ENCODE results near the gene UCK2. TPM values are rescaled to one million over a fixed set of nuclear protein-coding genes. Genes with fewer than 3 reads are reported as not detected.

Gene UCK2
- total RNA-seq, 1 experiment from 2014 or later, result 67.2 TPM

GRCh38 chr1:165903672-165904071 lies 76.3 kb downstream of the UCK2 start:
- Histone ChIP-seq H3K36me3 (ENCODE audit: control insufficient read depth, insufficient read depth, low read length) (peaks cover 4% of the 10 kb centered on the region), H3K9me3 (no peaks in the 10 kb centered on the region), H3K4me3 (ENCODE audit: low read depth, low read length) (no peak overlapping the region), H3K27me3 (replicated peaks; ENCODE audit: control insufficient read depth, insufficient read depth, low read length) (no peaks in the 10 kb centered on the region), H3K4me1 (no peaks in the 10 kb centered on the region)
- Mint-ChIP-seq H3K27ac (ENCODE audit: unreplicated experiment) (no peak overlapping the region), H3K9me3 (ENCODE audit: unreplicated experiment) (no peaks in the 10 kb centered on the region), H3K4me3 (ENCODE audit: unreplicated experiment) (no peak overlapping the region), H3K27me3 (ENCODE audit: insufficient read depth, unreplicated experiment) (no peaks in the 10 kb centered on the region), H3K4me1 (ENCODE audit: low read depth, unreplicated experiment) (peaks cover 15% of the 10 kb centered on the region), H3K36me3 (ENCODE audit: insufficient read depth, unreplicated experiment) (peaks cover 57% of the 10 kb centered on the region)
- POLR2A ChIA-PET, result no interaction called here
- DNase-seq, result no peak
- BruUV-seq (replicated peaks), result no TSS peak
- TF ChIP-seq, protein P1, sequence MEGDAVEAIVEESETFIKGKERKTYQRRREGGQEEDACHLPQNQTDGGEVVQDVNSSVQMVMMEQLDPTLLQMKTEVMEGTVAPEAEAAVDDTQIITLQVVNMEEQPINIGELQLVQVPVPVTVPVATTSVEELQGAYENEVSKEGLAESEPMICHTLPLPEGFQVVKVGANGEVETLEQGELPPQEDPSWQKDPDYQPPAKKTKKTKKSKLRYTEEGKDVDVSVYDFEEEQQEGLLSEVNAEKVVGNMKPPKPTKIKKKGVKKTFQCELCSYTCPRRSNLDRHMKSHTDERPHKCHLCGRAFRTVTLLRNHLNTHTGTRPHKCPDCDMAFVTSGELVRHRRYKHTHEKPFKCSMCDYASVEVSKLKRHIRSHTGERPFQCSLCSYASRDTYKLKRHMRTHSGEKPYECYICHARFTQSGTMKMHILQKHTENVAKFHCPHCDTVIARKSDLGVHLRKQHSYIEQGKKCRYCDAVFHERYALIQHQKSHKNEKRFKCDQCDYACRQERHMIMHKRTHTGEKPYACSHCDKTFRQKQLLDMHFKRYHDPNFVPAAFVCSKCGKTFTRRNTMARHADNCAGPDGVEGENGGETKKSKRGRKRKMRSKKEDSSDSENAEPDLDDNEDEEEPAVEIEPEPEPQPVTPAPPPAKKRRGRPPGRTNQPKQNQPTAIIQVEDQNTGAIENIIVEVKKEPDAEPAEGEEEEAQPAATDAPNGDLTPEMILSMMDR (IDR thresholded peaks at IDR 0.05; ENCODE audit: insufficient read depth in 1 of 2, low read depth in 1 of 2, low read length in 1 of 2, severe bottlenecking in 1 of 2, unreplicated experiment in 1 of 2), result no peak
- CTCF ChIA-PET, result no interaction called here
- intact Hi-C loops (cut with micrococcal nuclease; ENCODE audit: unreplicated experiment), result no loop called here

GRCh38 chr1:165904948-165905347 lies 77.5 kb downstream of the UCK2 start:
- H3K4me3 Mint-ChIP-seq (ENCODE audit: unreplicated experiment), result no peak overlapping the region
- TF ChIP-seq, protein P1 (IDR thresholded peaks at IDR 0.05; ENCODE audit: insufficient read depth in 1 of 2, low read depth in 1 of 2, low read length in 1 of 2, severe bottlenecking in 1 of 2, unreplicated experiment in 1 of 2), result no peak
- no peaks in the 10 kb centered on the region for H3K9me3 Mint-ChIP-seq (ENCODE audit: unreplicated experiment)
- intact Hi-C loops (cut with micrococcal nuclease; ENCODE audit: unreplicated experiment), result no loop called here
- Histone ChIP-seq H3K27me3 (replicated peaks; ENCODE audit: control insufficient read depth, insufficient read depth, low read length) (no peaks in the 10 kb centered on the region), H3K4me3 (ENCODE audit: low read depth, low read length) (no peak overlapping the region), H3K4me1 (peaks cover 2% of the 10 kb centered on the region), H3K9me3 (no peaks in the 10 kb centered on the region), H3K36me3 (ENCODE audit: control insufficient read depth, insufficient read depth, low read length) (peaks cover 4% of the 10 kb centered on the region)
- H3K4me1 Mint-ChIP-seq (ENCODE audit: low read depth, unreplicated experiment), result peaks cover 12% of the 10 kb centered on the region
- no peak for DNase-seq
- no TSS peak for BruUV-seq (replicated peaks)
- ChIA-PET CTCF (no interaction called here), POLR2A (no interaction called here)
- peaks cover 62% of the 10 kb centered on the region for H3K36me3 Mint-ChIP-seq (ENCODE audit: insufficient read depth, unreplicated experiment)
- no peak overlapping the region for H3K27ac Mint-ChIP-seq (ENCODE audit: unreplicated experiment)
- H3K27me3 Mint-ChIP-seq (ENCODE audit: insufficient read depth, unreplicated experiment), result no peaks in the 10 kb centered on the region

DNA sequence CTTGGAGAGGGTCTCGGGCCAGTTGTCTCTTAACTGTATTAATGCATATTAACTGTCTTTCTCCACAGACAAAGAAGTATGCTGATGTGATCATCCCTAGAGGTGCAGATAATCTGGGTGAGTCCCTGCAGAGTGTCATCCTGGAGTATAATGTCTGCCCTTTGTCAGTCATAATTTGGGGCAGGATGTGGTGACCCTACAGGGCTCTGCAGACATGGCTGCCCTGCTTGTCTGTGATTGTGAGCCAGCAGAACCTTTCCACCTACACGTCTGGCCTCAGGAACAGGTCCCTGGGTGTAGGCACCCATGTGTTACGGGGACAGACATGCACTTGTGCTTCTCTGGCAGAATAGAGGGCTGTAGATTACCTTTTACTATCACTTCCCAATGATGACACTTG lies 78.4 kb downstream of the UCK2 start:
- no peaks in the 10 kb centered on the region for H3K27me3 ChIP-seq (replicated peaks; ENCODE audit: control insufficient read depth, insufficient read depth, low read length)
- CTCF ChIA-PET, result no interaction called here

More for the DNA sequence above, 78.4 kb downstream of the UCK2 start:
- BruUV-seq (replicated peaks), result no TSS peak
- POLR2A ChIA-PET, result no interaction called here
- peaks cover 11% of the 10 kb centered on the region for H3K4me1 ChIP-seq
- DNase-seq, result no peak
- no peaks in the 10 kb centered on the region for H3K9me3 Mint-ChIP-seq (ENCODE audit: unreplicated experiment)
- TF ChIP-seq, protein P1 (IDR thresholded peaks at IDR 0.05; ENCODE audit: insufficient read depth in 1 of 2, low read depth in 1 of 2, low read length in 1 of 2, severe bottlenecking in 1 of 2, unreplicated experiment in 1 of 2), result no peak
- no peaks in the 10 kb centered on the region for H3K27me3 Mint-ChIP-seq (ENCODE audit: insufficient read depth, unreplicated experiment)
- H3K36me3 Mint-ChIP-seq (ENCODE audit: insufficient read depth, unreplicated experiment), result peaks cover 56% of the 10 kb centered on the region
- H3K36me3 ChIP-seq (ENCODE audit: control insufficient read depth, insufficient read depth, low read length), result peaks cover 4% of the 10 kb centered on the region
- intact Hi-C loops (cut with micrococcal nuclease; ENCODE audit: unreplicated experiment), result no loop called here
- H3K4me1 Mint-ChIP-seq (ENCODE audit: low read depth, unreplicated experiment), result peaks cover 11% of the 10 kb centered on the region
- no peak overlapping the region for H3K27ac Mint-ChIP-seq (ENCODE audit: unreplicated experiment)
- H3K9me3 ChIP-seq, result no peaks in the 10 kb centered on the region
- H3K4me3 Mint-ChIP-seq (ENCODE audit: unreplicated experiment), result no peak overlapping the region
- no peak overlapping the region for H3K4me3 ChIP-seq (ENCODE audit: low read depth, low read length)
